ENCODE measurements around the gene HCFC1. TPM values are rescaled to one million over a fixed set of nuclear protein-coding genes. Genes with fewer than 3 reads are reported as not detected.

Gene HCFC1
- total and polyA plus RNA-seq, 7 donors = 7.4 to 57.3 (median 25.8) TPM

- intact Hi-C loops (cut with DNase I) = no loop called here
- DNase-seq = peak; percentile 62
- peaks cover 0 to 4% (median 0%) of the 10 kb centered on the region in 3 donors for H3K27me3 ChIP-seq
- H3K9me3 ChIP-seq = no peaks in the 10 kb centered on the region
- no peak overlapping the region for H3K27ac ChIP-seq
- H3K4me3 ChIP-seq = no peak overlapping the region
- WGBS, 2 donors = 74 to 81% methylated on average over 12 of the region's 12 CpGs
- peaks cover 0 to 9% (median 0%) of the 10 kb centered on the region in 4 donors for H3K4me1 ChIP-seq
- TF ChIP-seq CTCF (IDR thresholded peaks at IDR 0.05) (no peak), POLR2A (IDR thresholded peaks at IDR 0.05) (no peak), EP300 (IDR thresholded peaks at IDR 0.05) (no peak), POLR2AphosphoS5 (IDR thresholded peaks at IDR 0.05) (no peak)
- H3K36me3 ChIP-seq = no peaks in the 10 kb centered on the region
Measured at GRCh38 chrX:153907456-153907855, 64.2 kb downstream of the HCFC1 start.

GRCh38 chrX:153906126-153906917 is 65.3 kb downstream of the HCFC1 start:
- H3K27ac ChIP-seq = no peak overlapping the region
- H3K27me3 ChIP-seq = peaks cover 0 to 4% (median 0%) of the 10 kb centered on the region in 3 donors
- no peaks in the 10 kb centered on the region for H3K36me3 ChIP-seq
- 74 to 75% methylated on average over 27 of the region's 27 CpGs for WGBS, 2 donors
- intact Hi-C loops (cut with DNase I) = no loop called here
- TF ChIP-seq CTCF (IDR thresholded peaks at IDR 0.05) (no peak), POLR2AphosphoS5 (IDR thresholded peaks at IDR 0.05) (no peak), EP300 (IDR thresholded peaks at IDR 0.05) (no peak), POLR2A (IDR thresholded peaks at IDR 0.05) (no peak)
- H3K4me1 ChIP-seq = peaks cover 0 to 10% (median 0%) of the 10 kb centered on the region in 4 donors
- no peak overlapping the region for H3K4me3 ChIP-seq
- no peaks in the 10 kb centered on the region for H3K9me3 ChIP-seq
- DNase-seq = no peak

- Histone ChIP-seq H3K9me3 (no peaks in the 10 kb centered on the region), H3K4me1 (peaks cover 0 to 15% (median 3%) of the 10 kb centered on the region in 4 donors), H3K27ac (no peak overlapping the region), H3K36me3 (no peaks in the 10 kb centered on the region), H3K27me3 (peaks cover 0 to 4% (median 0%) of the 10 kb centered on the region in 3 donors), H3K4me3 (no peak overlapping the region)
- DNase-seq = no peak
- 83 to 91% methylated on average over 32 of the region's 32 CpGs for WGBS, 2 donors
- TF ChIP-seq CTCF (IDR thresholded peaks at IDR 0.05) (no peak), POLR2A (IDR thresholded peaks at IDR 0.05) (no peak), EP300 (IDR thresholded peaks at IDR 0.05) (no peak), POLR2AphosphoS5 (IDR thresholded peaks at IDR 0.05) (no peak)
- intact Hi-C loops (cut with DNase I) = no loop called here
Measured at GRCh38 chrX:153905481-153906095, 66.0 kb downstream of the HCFC1 start.

- Histone ChIP-seq H3K27ac (peak within 1 kb of the TSS; percentile 2 to 47 (median 22)), H3K4me3 (peak within 1 kb of the TSS in 1 of 4 donors; percentile 1)
- 32 to 33% methylated on average over 26 of the region's 26 CpGs for WGBS, 2 donors
Measured at GRCh38 chrX:153903991-153904957, 67.3 kb downstream of the HCFC1 start, which contains the start of gene AVPR2. TSS of gene AVPR2 (plus strand) at chrX:153904673. CDS start at chrX:153905146, 473 bp downstream.

More at GRCh38 chrX:153903991-153904957, 67.3 kb downstream of the HCFC1 start, which contains the start of gene AVPR2:
- Histone ChIP-seq H3K36me3 (no peaks in the 10 kb centered on the region), H3K9me3 (no peaks in the 10 kb centered on the region), H3K4me1 (peaks cover 0 to 15% (median 5%) of the 10 kb centered on the region in 4 donors), H3K27me3 (peaks cover 0 to 4% (median 0%) of the 10 kb centered on the region in 3 donors)
- no peak for TF ChIP-seq EP300 (IDR thresholded peaks at IDR 0.05)
- no peak for DNase-seq
- intact Hi-C loops (cut with DNase I) = no loop called here
